Activated T-helper 9 cell treated with anti-CD3 and anti-CD28 coated beads, Interleukin-2, amount 50 U/mL, for 16 hours (primary cell): Measurements from ENCODE around the gene ZBTB37.
"Not testable (repeated sequence)": the region's sequence is repeated elsewhere in the genome, so short reads cannot be mapped to it uniquely, and the experiment has no call there.

Experiments used
- DNase-seq: peaks from one replicate; pipeline ENCODE4 v3.0.0-alpha.2; 2020; ENCODE audit warnings: low read depth

The ZBTB37 gene

GRCh38 chr1:173866413-173867115 is 1.6 kb upstream of the ZBTB37 start:
- no peak for DNase-seq

GRCh38 chr1:173867141-173867752 is 933 bp upstream of the ZBTB37 start:
- DNase-seq, result peak; percentile 10

GRCh38 chr1:173867753-173868265 is 371 bp upstream of the ZBTB37 start, which contains the start of gene GAS5:
Gene GAS5, minus strand, starts transcription at chr1:173867989.
- DNase-seq, result peak; percentile 99

GRCh38 chr1:173869021-173869359 is 810 bp downstream of the ZBTB37 start:
- no peak for DNase-seq

GRCh38 chr1:173870252-173871075 is 2.3 kb downstream of the ZBTB37 start:
- no peak for DNase-seq

- no peak for DNase-seq
Measured at GRCh38 chr1:173871091-173871490, 2.9 kb downstream of the ZBTB37 start.

GRCh38 chr1:173871500-173871899 is 3.3 kb downstream of the ZBTB37 start:
- no peak for DNase-seq

GRCh38 chr1:173876732-173877131 is 8.6 kb downstream of the ZBTB37 start:
- no peak for DNase-seq

GRCh38 chr1:173878251-173878650 is 10.1 kb downstream of the ZBTB37 start:
- no peak for DNase-seq

- DNase-seq, result not testable (repeated sequence)
Measured at GRCh38 chr1:173881117-173881516, 12.9 kb downstream of the ZBTB37 start.

GRCh38 chr1:173884701-173885100 is 16.5 kb downstream of the ZBTB37 start:
- DNase-seq, result no peak

GRCh38 chr1:173886746-173887611 is 18.8 kb downstream of the ZBTB37 start:
- DNase-seq, result no peak

GRCh38 chr1:173887627-173888026 is 19.4 kb downstream of the ZBTB37 start:
- DNase-seq, result no peak

GRCh38 chr1:173888749-173889148 is 20.6 kb downstream of the ZBTB37 start:
- DNase-seq, result no peak

- DNase-seq, result no peak
Measured at GRCh38 chr1:173889885-173890284, 21.7 kb downstream of the ZBTB37 start.

GRCh38 chr1:173893611-173894010 is 25.4 kb downstream of the ZBTB37 start:
- DNase-seq, result no peak

GRCh38 chr1:173894189-173894588 is 26.0 kb downstream of the ZBTB37 start:
- no peak for DNase-seq

GRCh38 chr1:173900427-173900826 is 32.2 kb downstream of the ZBTB37 start:
- DNase-seq, result no peak

GRCh38 chr1:173900992-173901391 is 32.8 kb downstream of the ZBTB37 start:
- no peak for DNase-seq

- no peak for DNase-seq
Measured at GRCh38 chr1:173903827-173904531, 35.8 kb downstream of the ZBTB37 start.

GRCh38 chr1:173913111-173913510 is 44.9 kb downstream of the ZBTB37 start:
- DNase-seq, result no peak
